ENCODE measurements around the gene PLAGL2.

DNA sequence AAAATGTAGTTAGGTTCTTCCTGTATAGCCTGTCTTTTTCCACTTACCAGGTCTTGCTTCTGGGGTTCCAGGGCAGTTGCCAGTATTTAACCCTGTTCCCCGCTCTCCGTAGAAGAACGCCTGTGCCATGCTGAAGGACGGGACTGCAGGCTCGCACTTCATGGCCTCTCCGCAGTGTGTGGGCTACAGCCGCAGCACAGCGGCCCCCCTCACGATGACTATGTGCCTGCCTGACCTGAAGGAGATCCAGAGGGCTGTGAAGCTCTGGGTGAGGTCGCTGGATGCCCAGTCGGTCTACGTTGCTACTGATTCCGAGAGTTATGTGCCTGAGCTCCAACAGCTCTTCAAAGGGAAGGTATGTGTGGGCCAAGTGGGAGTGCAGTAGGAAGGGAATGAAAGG is 23.2 kb upstream of the PLAGL2 start:
- TF ChIP-seq, protein P1, sequence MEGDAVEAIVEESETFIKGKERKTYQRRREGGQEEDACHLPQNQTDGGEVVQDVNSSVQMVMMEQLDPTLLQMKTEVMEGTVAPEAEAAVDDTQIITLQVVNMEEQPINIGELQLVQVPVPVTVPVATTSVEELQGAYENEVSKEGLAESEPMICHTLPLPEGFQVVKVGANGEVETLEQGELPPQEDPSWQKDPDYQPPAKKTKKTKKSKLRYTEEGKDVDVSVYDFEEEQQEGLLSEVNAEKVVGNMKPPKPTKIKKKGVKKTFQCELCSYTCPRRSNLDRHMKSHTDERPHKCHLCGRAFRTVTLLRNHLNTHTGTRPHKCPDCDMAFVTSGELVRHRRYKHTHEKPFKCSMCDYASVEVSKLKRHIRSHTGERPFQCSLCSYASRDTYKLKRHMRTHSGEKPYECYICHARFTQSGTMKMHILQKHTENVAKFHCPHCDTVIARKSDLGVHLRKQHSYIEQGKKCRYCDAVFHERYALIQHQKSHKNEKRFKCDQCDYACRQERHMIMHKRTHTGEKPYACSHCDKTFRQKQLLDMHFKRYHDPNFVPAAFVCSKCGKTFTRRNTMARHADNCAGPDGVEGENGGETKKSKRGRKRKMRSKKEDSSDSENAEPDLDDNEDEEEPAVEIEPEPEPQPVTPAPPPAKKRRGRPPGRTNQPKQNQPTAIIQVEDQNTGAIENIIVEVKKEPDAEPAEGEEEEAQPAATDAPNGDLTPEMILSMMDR (conservative IDR thresholded peaks at IDR 0.05; ENCODE audit: low read length): no peak
- TF ChIP-seq EZH2phosphoT487 (IDR thresholded peaks at IDR 0.05; ENCODE audit: borderline replicate concordance): no peak
